GM12874 (cell line): Measurements from ENCODE around the gene PKDREJ.

Experiments used
- TF ChIP-seq, protein P1 (sequence below): IDR thresholded peaks from 2 replicates; pipeline ENCODE4 v1.5.1; 2011; ENCODE audit warnings: low read depth, mild to moderate bottlenecking, control low read depth, low read length, moderate library complexity; ENCODE audit not compliant: insufficient read depth

PKDREJ gene

DNA sequence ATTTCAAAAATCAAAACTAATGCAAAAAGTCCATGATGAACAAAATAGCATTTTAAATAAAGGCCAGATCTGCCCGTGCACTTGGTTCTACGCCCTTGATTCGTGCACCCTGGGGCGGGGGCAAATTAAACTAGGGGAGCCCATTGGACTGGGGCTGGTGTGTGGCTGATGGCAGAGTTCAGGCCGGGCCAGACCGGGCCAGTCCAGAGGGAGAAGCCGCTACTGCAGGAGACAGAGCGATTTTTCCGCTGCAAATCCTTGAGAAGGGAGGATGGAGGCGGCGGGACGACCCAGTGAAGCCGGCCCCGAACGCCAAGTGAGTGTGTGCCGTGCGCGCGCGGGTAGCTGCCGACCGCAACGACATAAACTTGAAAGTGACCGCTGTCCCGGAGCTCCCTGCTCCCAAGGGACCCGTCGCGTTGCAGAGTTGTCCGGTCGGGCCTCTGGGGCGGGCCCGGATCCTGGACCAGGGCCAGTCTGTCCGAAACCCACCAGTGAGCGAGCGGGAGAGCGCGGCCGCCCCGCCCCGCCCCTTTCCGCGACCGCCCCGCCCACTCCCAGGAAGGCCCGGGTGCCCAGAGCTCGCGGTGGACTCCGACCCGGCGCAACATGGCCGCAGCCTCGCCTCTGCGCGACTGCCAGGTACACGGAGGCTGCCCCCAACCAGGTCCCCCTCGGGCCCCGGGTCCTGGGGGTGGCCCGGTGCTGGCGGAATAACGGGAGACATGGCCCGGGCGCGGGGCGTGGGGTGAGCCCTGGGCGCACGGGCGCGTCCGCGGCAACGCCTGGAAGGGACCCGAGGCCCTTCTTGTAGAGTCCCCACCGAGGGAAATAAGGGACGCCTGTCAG lies 4.5 kb upstream of the PKDREJ start, which contains the start of gene TTC38:
TTC38 (plus strand) TSS at position 578 of the 849 bp plus-strand sequence; CDS start at position 610, 32 bp downstream.
- TF ChIP-seq, protein P1, sequence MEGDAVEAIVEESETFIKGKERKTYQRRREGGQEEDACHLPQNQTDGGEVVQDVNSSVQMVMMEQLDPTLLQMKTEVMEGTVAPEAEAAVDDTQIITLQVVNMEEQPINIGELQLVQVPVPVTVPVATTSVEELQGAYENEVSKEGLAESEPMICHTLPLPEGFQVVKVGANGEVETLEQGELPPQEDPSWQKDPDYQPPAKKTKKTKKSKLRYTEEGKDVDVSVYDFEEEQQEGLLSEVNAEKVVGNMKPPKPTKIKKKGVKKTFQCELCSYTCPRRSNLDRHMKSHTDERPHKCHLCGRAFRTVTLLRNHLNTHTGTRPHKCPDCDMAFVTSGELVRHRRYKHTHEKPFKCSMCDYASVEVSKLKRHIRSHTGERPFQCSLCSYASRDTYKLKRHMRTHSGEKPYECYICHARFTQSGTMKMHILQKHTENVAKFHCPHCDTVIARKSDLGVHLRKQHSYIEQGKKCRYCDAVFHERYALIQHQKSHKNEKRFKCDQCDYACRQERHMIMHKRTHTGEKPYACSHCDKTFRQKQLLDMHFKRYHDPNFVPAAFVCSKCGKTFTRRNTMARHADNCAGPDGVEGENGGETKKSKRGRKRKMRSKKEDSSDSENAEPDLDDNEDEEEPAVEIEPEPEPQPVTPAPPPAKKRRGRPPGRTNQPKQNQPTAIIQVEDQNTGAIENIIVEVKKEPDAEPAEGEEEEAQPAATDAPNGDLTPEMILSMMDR: no peak

DNA sequence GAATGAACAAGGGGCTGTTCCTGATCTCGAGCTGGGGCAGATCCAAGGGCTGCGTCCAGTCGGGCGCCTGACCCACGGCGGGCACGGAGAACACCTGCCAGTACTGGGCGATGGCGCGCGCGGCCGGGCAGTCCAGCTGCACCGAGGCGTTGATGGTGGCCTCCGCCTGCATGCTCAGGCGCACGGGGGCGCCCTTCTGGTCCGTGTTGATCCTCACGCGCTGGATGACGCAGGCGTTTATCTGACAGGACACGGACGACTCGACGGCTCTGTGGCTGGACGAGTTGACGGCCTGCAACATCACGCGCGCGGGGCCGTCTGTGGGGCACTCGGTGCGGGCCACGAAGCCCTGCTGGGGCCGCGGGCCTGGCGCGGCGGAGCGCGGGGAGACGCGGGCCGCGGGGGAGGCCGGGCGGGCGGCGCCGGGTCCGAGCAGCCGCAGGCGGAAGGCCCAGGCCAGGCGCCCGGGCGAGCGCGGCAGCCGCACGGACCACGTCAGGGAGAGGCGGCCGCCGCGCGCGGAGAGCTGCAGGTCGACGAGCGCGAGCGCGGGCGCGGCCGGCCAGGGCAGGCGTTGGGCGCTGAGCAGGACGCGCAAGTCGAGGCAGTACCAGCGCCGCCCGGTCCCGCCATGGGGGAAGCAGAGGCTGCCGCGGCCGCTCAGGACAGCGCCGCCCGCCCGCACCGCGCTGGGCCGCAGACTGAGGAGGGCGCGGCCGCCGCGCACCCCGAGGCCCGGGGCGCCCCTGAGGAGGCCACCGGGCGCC lies 511 bp downstream of the PKDREJ start:
- TF ChIP-seq, protein P1: no peak

DNA sequence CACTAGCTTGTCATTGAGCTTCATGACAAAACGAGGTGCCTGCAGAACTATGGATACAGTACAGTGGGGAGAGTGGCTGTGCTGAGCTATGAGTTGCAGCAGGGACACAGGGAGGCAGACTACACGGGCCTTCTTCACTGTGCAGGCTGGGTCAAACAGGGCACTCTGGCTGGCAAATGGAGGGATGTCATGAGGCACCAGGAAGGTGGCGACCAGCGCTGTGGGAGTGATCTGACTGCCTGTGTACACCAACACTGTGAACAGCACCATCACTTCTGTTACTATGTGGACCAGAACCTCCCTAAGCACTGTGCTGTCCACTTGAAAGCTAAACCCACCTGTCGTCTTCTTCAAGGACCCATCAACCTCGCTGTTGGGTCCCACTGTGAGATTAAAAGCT lies 3.1 kb downstream of the PKDREJ start:
- TF ChIP-seq, protein P1: no peak

DNA sequence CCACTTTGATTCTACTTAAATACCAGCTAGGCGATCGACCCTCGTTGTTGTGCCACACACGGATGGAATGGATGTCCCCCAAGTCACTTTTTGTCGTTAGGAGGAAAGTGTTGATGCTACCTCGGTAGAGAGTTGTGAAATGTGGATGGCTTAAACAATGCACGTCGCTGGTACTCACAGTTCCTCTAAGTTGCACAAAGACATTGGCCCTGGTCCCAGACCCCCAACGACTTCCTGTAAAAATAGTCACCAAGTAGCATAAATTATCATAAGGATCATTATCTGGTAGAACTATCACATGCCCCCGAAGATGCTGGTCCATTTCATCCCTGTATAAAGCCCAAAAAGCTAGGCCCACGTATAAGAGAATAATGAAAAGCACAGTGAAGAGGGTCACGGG lies 3.8 kb downstream of the PKDREJ start:
- TF ChIP-seq, protein P1: no peak

DNA sequence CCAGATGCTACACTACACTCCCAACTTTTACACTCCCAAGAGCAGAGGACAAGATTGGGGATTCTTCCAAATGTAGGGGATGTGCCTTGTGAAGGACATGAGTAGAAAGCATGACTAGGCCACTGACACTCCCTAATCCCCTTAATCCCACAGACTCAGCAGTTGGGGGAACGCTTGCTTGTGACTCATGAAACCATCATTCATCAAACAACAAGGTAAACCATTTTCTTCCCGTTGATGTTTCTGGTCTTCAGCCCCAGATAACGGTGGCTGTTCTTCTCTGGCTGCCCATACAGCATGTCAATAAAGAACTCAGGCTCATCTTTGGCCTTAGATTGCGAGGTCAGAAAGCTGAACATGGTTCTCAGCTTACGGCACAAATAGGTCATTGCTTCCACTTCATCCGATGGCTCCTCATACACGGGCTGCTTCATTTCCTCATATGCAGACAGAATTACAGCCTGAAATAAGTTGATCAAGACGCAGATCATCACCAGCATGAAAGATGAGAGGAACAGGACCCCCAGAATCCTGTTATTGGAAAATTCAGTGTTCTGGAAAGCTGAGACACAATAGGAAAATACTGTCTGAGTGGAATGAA lies 6.7 kb downstream of the PKDREJ start:
- TF ChIP-seq, protein P1: no peak

DNA sequence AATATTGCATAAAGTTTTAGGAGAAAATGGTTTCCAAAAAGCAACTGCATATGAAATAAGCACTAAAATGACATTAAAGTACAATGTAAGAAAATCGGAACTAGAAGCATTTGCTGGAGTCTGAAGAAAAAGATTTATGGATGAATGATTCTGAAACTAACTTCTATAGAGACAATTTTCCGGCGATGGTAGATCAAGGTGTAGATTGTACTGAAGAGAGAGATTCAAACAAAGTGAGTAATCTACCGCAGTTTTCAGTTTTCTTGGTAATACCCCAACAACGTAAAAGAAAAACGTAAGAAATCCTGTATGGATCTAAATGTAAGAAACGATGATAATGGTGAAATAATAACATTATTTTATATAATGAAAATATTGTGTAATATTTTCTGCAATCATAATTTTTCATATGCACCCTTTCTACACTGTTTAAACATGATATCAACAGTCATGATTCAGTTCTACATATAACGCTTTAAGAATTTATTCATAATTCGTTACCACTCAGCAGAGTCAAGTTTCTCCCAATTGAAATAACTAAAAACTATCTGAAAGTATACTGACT lies 11.2 kb downstream of the PKDREJ start:
- TF ChIP-seq, protein P1: no peak

DNA sequence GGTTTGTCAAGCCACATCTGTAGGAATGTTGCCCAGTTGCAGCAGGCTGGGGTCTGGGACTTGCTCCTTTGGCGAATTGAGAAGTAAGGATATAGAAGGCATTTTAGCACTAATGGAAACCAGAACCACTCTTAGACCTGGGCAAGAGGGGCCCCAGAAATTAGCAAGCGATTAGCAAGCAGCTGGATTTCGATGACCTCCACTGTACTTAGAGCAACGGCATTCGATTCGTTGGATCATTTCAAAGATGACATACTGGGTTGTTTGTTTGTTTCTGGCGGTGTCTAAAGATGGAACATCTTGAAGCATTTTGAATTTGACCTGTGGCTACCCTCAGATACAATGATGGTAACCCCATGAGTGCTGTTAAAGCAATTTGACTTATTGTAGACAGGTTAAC lies 11.9 kb downstream of the PKDREJ start:
- TF ChIP-seq, protein P1: no peak
